EL (cell line): Measurements from ENCODE around the gene KIAA1328.
"Not testable (repeated sequence)": the region's sequence is repeated elsewhere in the genome, so short reads cannot be mapped to it uniquely, and the experiment has no call there.

Source experiments
- DNase-seq: peaks from one replicate; pipeline ENCODE4 v3.0.0-alpha.2; 2016

Gene KIAA1328

DNA sequence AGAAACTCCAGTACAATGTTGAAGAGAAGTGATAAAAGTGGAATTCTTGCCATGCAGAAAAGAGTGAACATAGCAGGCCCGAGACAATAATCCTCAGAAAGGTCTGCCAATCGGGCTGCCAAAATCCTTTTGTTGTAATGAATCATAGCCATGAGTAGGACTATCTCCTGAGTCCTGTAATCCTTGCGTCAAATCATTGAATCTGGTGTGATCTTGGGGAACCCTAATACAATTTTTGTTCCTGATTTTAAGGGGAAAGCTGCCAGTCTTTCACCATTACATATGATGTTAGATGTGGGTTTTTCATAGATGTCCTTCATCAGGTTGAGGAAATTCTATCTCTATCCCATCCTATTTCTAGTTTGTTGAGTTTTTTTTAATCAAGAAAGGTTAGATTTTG is 2.4 kb upstream of the KIAA1328 start:
- no peak for DNase-seq

DNA sequence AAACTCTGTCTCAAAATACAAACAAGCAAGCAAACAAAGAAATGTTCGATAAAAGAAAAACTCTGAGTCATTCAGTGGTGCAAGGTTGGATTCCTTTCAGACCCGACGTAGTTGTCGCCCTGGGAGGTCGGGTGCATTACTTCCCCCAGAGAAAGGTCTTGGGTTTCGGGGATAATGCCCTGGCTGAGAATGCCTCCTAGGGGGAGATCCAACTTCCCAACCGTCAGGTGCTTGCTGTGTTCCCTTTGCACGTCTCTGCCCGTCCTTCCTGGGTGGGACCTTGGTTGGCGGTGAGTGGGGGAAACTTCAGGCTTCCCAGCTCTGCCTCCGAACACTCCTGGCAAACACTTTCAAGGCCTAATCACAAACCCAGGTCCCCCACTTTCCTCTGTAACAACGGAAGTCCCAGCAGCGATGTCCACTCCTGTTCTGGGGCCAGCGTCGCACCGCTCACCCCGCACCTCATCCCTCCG is 734 bp upstream of the KIAA1328 start:
- DNase-seq = peak; percentile 64

DNA sequence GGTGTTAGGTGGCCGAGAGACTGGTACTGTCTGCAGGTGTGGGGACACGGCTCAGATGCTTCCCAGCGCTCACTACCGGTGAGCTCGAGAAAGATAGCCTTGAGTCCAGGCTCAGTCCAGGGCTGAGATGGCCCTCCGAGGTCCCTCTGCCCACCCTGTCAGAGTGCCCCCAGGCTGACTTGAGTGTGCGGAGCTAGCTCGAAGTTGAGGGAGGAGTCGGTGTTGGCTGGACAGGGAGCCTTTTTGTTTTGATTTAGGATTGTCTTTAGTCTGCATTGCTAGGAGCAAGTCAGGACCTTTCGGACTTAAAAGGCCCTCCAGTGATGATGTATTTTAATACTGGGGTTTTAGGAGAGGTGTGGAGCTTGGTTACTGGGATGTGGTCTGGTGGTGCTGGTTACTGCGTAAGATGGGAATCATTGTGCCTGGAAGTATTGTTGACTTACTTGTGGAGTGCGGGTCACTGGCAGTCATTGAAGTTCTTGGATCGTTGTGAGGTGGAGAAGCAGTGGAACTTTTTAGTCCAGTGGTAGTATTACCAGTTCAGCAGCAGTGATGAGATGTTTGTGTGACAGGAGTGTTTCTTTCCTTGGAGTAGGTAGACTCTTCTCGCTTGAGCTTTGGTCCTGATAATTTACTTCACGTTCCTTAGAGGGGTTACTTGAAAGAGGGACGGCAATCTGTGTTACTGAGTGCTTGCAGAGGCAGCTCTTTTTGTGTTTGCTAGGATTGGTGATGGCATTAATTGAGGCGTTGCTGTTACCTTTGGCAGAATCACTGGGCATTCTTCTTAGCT is 633 bp downstream of the KIAA1328 start:
- DNase-seq = no peak

DNA sequence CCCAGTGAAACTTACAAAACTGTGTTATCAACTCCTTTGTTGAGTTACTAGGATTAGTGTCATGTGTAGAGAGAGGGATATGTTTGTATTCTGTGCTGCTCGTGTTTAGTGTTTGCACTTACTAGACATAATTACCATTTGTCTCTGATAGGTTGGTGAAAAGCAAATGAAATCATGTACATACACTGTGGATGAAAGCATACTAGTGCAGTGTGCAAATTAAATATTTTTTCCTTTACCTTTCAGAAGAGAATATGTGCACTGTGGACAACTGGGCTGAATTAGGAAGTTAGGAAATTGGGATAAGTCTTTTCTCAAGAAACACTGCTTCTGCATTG is 1.2 kb downstream of the KIAA1328 start:
- no peak for DNase-seq

DNA sequence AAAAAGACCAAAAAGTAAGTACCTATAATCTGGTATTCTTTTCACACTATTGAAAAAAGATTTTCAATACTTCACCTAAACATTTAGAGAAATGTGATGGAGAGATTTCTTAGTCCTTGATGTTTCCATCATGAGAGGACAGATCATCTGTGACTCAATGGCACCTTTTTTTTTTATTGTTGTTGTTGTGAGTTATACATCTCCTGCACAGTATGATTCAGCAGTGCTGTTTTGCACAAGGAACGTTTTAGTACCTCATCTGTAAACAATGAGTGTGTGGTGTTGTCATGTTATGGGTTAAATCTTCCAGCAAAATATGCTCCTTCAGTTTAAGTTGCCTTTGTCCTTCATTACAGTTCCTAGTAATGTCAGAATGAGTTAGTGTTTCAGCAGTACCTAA is 2.2 kb downstream of the KIAA1328 start:
- peak; percentile 29 for DNase-seq

DNA sequence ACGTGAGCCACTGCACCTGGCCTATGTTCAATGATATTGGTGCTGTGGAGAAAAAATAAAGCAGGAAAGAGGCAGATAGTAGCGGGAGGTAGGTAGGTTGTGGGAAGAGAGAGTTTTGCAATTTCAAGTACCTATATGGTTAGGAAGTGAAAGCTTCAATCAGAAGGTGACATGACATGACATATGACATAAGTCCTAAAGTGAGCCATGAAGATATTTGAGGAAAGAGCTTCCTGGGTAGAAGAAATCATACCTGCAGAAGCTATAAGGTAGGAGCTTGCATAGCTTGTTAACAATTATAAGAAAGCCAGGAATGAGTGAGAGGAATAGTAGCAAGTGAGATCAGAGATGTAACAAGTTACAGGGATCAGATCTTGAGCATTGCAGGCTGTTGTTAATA is 4.2 kb downstream of the KIAA1328 start:
- DNase-seq = no peak

DNA sequence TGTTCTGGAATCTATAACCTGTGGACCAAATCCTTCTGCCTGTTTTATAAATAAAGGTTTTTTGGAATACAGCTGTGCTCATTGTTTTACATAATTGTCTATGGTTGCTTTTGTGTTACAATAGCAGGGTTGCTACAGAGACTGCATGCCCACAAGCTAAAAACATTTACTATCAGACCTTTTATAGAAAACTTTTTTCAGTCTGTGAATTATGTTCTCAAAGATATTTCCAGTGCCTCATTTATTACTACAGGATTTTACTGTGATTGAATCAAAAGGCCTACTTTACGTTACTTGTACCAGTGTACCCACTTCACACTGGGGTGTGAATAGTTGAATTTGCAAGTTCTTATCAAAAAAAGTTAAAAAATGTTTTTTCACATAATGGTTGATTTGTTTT is 7.0 kb downstream of the KIAA1328 start:
- no peak for DNase-seq

DNA sequence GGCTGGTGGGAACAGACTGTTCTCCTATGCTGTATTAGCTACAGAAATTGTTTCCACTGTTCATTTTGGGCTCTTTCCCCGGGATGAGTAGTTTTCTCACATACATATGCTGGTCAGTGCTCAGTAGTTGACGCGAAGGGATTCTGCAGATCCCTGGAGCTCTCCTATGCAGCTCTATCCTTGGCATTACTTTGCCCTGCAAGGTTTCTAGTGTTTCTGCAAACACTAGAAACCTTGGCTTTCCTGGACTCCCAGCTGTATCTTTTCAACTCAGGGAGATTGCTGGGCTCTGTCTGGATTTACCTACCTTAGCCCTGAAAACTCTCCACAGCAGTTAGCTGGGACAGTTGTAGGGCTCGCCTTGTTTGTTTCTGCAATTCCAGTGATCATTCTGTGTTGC is 10.9 kb downstream of the KIAA1328 start:
- no peak for DNase-seq

DNA sequence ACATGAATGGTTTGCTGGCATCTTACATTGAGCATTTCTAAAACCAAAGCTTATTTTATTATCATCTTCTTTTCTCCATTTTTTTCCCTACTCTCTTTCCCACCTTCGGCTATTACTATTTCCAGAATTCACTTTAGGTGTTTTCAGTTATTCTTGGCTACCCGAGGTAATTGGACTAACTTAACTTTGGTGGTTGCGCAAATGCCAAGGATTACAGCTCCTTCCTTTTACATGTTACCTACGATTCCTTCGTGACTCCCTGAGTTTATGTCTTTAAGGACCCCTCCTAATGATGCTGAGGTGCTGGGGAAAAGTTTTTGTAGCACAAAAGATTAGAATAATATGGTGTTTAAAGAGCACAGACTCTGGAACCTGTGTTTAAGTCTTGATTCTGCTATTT is 14.3 kb downstream of the KIAA1328 start:
- DNase-seq = no peak

DNA sequence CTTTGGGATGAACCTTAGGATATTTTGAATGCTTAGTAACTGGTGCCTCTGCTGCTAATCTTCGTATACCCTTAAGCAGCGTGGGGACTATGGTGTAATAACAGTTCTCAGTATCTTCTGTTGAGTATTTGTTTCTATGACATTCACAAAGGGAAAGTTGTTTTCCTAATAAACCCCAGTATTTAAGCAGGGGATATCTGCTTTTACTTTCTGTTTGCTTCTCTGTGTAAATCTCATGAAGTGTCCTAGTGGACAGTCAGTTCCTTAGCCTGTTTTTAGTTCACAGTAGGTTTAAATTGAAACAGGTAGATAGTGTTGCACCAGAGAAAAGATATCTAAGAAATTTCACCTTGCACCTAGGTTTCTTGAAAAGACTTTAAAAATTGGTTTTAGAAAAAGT is 14.9 kb downstream of the KIAA1328 start:
- no peak for DNase-seq

DNA sequence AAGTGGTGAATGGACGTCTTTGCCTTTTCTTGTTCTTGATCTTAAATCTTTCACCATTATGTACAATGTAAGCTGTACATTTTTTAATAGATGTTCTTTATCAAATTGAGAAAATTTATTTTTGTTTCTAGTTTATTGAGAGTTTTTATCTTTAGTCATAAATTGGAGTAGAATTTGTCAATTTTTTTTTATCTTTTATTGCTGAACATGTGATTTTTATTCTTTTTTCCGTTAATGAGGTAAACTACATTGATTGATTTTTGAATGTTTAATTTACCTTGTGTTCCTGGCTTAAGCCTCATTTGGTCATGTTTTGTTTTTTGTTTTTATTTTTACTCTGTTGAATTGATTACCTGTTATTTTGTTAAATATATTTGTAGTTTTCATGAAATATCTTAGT is 19.7 kb downstream of the KIAA1328 start:
- no peak for DNase-seq

DNA sequence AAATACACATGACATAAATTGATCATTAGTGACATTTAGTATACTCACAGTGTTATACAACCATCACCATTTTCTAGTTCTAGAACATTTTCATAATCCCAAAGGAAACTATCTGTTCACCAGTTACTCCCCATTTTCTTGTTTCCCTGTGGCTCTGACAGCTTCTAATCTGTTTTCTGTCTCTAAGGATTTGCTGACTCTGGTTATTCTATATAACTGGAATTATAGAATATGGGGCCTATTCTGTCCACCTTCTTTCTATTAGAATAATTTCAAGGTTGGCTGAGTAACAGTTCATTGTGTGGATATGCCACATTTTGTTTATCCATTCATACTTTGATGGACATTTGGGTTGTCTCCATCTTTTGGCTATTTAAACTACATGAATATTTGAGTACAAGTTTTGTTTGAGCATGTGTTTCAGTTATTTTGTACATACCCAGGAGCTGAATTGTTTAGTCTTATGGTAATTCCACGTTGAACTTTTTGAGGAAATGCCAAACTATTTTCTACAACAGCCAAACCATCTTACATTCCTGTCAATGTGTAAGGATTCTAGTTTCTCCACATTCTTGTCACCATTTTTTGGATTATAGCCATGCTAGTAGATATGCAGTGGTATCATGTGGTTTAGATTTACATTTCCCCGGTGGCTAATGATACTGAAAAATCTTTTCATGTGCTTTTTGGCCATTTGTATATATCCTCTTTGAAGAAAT is 20.5 kb downstream of the KIAA1328 start:
- peak; percentile 72 for DNase-seq

DNA sequence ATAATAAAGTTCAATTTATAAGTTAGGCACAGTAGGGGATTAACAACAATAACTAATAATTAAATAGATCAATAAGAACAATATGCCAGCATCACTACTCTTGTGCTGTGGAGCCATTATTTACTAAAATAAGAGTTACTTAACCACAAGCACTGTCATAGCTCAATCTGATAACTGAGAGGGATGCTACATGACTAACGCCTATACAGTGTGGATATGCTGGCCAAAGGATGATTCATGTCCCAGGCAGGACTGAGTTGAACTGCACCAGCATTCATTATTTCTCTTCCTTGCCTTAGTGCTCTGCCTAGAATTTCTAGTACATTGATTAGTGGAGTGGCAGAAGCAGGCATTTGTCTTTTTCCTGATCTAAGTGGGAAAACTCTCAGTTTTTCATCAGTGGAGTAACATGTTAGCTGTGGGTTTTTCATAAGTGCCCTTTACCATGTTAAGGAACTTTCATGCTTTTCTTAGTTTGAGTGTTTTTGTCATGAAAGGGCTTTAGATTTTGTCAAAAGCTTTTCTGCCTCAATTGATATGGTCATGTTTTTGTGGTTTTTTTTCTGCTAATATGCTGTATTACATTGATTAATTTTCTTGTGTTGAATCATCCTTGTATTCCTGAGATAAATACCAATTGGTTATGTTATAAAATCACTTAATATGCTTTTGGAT is 21.7 kb downstream of the KIAA1328 start:
- peak; percentile 94 for DNase-seq

DNA sequence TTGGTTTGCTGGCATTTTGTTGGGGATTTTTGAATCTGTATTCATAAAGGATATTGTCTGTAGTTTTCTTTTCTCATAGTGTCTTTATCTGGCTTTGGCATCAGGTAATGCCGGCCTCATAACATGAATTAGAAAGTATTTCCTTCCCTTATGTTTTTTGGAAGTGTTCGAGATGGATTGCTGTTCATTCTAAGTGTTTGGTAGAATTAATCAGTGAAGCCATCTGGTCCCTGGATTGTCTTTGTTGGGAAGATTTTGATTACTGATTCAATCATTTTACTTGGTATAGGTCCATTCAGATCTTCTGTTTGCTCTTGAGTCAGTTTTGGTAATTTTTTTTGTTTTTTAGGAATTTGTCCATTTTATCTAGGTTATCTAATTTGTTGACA is 22.3 kb downstream of the KIAA1328 start:
- no peak for DNase-seq

DNA sequence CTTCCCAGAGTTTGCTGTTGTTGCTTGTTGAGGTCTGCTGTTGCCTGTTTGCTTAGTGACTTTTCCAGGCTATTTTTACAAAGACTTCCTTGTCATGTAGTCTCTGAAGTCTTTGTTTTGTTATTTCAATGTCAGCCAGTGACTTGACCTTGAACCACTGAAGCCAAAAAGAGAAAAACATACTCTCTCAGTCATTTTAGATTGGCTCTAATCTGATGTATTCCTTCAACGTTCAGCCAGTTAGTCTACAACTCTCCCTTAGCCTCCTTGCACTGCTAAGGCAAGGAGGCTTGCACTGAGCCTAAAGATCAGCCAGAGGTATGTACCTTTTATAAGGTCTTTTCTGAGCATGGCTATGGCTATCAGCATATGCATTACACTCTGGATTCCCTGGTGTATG is 27.9 kb downstream of the KIAA1328 start:
- no peak for DNase-seq

DNA sequence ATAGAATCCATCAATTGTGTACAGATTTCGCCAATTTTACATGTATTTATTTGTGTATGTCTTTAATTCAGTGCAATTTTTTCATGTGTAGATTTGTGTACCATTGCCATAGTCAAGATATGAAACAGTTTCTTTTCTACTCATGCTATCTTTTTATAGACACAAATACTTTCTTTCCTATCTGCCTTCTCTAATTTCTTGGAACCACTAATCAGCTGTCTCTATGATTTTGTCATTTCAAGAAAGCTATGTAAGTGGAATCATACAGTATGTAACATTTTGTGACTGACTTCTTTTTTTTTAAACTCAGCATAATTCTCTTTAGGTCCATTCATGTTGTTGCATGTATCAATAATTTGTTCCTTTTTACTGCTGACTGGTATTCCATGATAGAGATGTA is 33.3 kb downstream of the KIAA1328 start:
- DNase-seq = no peak

DNA sequence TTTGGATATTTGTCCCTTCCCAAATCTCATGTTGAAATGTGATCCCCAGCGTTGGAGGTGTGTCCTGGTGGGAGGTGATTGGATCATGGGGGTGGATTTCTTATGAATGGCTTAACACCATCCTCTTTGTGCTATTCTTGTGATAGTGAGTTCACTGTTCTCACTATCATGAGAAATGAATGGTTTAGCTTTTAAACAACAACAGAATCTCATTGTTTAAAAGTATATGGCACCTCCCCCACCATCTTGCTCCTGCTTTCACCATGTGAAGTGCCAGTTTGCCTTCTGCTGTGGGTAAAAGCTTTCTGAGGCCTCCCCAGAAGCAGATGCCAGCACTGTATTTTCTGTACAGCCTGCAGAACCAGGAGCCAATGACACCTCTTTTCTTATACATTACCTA is 38.1 kb downstream of the KIAA1328 start:
- DNase-seq = no peak

DNA sequence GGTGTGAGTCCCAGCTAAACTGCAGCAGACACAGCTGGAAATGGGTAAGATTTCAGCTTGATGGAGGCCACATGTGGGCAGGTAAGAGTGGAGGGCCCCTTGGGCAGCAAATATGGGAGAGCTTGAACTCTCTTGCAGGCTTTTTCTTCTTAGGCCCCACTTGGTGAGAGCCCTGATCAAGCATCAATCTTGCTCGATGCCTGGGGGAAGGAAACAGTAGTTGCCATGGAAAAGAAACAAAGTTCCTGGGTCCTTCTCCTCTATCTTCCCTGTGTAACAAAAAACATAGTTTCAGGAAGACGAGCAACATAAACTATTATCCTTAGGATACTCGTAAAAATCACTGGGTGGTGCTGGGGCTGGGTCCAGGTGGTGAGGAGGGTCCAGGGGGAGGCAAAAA is 42.9 kb downstream of the KIAA1328 start:
- DNase-seq = no peak

DNA sequence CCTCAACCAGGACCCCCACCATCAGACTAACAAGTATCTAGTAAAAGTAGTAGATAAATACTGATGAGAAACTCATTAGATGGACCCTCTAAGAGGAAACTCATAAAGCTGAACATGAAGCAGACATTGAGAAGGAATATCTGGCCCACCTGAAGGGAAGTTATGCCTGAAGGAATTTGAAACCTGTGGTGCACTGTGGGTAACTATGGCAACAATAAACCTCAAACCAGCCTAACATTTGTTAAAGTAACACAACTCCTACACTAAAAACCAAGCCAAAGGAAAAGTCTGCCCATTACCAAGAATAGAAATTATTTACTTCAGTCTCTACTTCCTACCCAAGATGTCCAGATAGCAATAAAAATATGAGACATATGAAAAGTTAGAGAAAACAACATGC is 43.4 kb downstream of the KIAA1328 start:
- DNase-seq = no peak

DNA sequence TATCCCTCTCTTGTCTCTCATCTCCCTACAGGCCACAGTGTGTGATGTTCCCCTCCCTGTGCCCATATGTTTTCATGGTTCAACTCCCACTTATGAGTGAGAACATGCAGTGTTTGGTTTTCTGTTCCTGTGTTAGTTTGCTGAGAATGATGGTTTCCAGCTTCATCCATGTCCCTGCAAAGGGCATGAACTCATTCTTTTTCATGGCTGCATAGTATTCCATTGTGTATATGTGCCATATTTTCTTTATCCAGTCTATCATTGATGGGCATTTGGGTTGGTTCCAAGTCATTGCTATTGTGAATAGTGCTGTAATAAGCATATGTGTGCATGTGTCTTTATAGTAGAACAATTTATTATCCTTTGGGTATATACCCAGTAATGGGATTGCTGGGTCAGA is 44.9 kb downstream of the KIAA1328 start:
- DNase-seq = not testable (repeated sequence)

DNA sequence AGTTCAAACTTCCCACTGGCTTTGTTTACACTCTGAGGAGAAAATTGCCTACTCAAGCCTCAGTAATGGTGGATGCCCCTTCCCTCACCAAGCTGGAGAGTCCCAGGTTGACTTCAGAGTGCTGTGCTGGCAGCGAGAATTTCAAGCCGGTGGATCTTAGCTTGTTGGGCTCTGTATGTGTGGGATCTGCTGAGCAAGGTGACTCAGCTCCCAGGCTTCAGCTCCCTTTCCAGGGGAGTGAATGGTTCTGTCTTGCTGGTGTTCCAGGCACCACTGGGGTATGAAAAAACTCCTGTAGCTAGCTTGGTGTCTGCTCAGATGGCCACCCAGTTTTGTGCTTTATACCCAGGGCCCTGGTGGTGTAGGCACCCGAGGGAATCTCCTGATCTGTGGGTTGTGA is 50.9 kb downstream of the KIAA1328 start:
- DNase-seq = not testable (repeated sequence)

DNA sequence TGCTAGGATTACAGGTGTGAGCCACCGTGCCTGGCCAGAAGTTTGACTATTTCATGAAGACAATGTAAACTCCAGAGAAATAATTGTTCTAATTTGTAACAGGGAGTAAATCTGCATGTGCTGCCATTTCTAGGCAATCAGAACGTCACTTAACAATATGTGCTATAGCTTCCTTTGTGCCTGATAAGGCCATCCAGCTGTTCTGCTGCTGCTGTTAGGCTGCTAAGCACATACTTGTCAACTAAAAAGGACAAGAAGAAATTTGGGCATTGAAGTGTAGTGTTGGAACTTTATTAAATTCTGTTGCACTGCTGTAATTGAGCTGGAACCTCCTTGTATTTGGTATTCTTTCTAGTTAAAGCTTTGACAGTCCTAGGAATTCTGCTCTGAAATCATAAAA is 57.1 kb downstream of the KIAA1328 start:
- DNase-seq = no peak

DNA sequence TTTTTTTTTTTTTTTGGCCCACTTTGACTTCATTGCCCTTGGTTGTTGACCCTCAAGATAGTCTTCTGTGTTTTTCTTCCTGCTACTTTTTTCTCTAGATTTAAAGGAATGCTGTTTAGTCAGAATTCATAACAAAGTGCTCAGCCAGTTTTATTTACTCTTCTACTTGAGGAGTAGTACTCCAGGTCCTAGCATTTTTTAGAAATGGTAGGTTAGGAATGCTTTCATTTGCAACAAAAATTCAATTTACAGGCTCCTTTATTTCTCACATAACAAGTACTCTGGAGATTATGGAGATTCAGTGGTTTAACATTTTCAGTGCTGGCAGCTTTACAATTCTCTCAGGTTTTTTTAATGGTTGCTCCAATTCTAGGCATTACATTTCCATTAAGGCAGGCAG is 58.2 kb downstream of the KIAA1328 start:
- no peak for DNase-seq

DNA sequence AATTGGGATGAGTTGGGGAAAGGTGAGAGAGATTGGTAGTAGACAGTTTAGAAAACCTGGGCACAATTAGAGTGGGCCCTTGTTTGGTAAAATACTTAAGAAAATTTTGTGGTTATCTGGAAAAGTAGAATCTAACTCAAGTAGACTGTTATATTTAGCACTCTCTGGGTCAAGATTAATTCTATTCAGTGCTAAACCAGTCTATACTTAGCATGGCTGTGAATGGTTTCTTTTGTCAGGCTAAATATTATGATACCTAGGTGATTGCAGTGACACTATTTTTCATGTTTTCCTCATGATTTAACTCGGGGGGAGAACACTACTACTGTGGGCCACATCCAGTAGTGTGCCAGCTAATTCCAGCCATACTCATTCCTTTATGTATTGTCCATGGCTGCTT is 58.9 kb downstream of the KIAA1328 start:
- DNase-seq = no peak
